Activated CD8-positive, alpha-beta memory T cell treated with anti-CD3 and anti-CD28 coated beads for 36 hours (primary cell): ENCODE measurements around the gene SALL4. TPM values are rescaled to one million over a fixed set of nuclear protein-coding genes. Genes with fewer than 3 reads are reported as not detected.
"Not testable (repeated sequence)": the region's sequence is repeated elsewhere in the genome, so short reads cannot be mapped to it uniquely, and the experiment has no call there.

Source experiments
- CTCF ChIA-PET: fragments of 350-600 bp; sonication (Branson Sonifier 250); formaldehyde crosslinking; loops from one replicate; lab custom pipeline; 2021; ENCODE audit warnings: antibody characterized with exemption; lab: Charles Lee
- POLR2A ChIA-PET: fragments of 350-600 bp; sonication (Branson Sonifier 250); formaldehyde crosslinking; loops from one replicate; lab custom pipeline; 2021; ENCODE audit warnings: antibody characterized with exemption; lab: Charles Lee
- total RNA-seq, 2 experiments: library from RNA; stranded (reverse); gene quantifications; one replicate each; pipeline ENCODE4 v1.2.3, GENCODE V29; 2021

The SALL4 gene
- total RNA-seq, 2 experiments from 2014 or later = 0.46 to 0.70 TPM

DNA sequence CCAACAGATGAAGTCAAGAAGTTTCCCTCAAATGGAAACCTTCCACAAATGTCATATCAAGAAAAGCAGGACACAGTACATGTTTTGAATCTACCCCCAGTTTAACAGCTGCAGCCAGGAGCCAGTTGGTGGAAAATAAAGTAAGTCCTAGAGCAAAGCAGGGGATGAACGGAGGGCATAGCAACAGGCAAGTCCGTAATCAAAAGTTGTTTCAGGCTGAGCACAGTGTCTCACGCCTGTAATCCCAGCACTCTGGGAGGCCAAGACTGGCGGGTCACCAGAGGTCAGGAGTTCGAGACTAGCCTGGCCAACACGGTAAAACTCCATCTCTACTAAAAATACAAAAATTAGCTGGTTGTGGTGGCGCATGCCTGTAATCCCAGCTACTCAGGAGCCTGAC lies 2.4 kb upstream of the SALL4 start:
- ChIA-PET POLR2A (no interaction called here), CTCF (no interaction called here)

DNA sequence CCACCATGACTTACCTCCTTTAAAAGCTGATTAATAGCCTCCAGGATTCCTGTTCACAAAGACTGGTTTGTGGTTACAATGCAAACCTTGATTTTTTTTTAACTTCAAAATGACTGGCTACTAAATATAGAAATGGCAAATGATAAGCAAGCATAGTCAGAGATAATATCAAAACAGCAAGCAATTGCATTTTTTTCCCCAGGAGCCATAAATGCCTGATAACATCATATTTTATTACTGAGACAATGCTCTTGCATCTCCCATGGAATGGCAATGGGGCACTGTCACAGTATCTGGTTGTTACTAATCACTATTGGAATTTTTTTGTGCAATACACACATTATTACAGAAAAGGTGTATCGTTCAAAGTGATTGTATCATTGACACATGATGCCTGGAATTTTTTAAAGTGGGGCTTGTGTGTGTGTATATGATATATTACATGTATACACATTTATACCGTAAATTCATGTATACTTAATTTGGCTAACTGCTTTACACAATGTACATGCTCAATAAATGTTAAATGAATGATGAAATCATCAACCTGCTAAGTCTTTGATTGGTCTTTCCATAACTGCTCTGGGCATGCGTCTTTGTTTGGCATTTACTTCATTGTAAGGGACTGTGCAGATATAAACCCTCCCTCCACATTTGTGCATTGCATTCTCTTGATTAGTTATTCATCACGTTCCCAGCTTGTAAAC lies 980 bp upstream of the SALL4 start:
- CTCF ChIA-PET = no interaction called here

DNA sequence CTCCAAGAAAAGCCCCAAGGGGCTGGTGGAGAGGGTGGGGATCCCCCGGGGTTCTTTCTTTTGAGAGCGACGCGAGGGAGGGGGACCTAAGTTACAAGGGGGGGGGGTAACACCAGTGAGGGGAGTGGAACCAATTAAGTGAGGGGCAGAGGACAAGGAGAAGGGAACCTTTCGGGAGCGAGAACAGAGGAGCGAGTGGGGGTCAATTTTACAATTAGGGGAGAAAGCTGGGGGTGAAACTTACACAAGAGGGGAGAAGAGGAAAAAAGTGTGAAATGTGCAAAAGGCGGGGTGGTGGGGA lies 548 bp downstream of the SALL4 start:
- ChIA-PET CTCF (interaction anchor here (1.1 kb wide), 1 partner anchor 282 kb away, joined by 4 read pairs; no protein-coding TSS in a partner anchor), POLR2A (no interaction called here)

More for the DNA sequence above, 980 bp upstream of the SALL4 start:
- POLR2A ChIA-PET = no interaction called here

DNA sequence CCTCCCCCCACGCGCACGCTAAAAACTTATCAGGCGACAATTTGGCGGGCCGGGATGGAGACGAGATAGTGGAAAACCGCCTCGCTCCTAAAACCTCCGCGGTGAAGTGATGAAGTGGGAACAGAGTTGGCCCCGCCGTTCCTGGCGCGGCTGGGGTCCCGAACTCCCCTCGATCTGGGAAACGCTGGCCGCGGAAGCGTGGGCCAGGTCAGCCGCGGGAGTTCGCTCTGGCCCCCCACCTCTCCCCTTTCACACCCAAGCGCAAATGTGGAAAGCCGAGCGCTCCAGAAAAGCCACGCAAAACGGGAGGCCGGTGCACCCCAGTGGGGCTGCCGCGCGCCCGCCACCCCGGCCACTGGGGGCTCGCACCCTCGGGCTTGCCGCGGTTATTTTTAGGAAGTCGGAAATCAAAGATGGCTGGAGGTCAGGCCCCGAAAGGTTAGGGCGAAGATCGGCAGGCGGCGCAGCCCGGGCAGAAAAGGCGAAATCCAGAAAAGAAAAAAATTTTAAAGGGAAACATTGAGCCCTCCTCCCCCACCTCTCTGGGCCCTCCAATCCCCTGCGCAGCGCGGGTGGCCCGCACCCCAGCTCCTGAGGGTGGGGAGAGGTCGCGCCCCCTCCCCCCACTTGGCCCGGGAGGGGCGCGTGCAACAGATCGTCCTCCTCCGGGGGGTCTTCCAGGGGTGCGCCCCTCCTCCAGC lies 1.0 kb downstream of the SALL4 start:
- POLR2A ChIA-PET = no interaction called here
- CTCF ChIA-PET = interaction anchor here (1.1 kb wide), 1 partner anchor 282 kb away, joined by 4 read pairs; no protein-coding TSS in a partner anchor

DNA sequence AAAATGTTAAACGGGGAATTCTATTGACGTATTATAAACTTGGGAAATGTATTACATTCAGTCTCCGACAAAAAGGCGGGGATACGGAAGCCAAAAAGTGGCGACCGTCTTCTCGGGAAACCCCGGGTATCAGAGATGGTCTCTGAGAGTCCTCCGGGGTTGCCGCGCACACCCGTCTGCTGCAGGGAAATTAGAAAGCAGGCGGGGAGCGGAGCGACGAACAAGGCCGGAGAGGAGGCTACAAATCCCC lies 1.5 kb downstream of the SALL4 start:
- ChIA-PET POLR2A (no interaction called here), CTCF (interaction anchor here (0.6 to 1.6 kb wide), 4 partner anchors 198 to 328 kb away, joined by 3 to 6 read pairs (median 4); no protein-coding TSS in a partner anchor)

DNA sequence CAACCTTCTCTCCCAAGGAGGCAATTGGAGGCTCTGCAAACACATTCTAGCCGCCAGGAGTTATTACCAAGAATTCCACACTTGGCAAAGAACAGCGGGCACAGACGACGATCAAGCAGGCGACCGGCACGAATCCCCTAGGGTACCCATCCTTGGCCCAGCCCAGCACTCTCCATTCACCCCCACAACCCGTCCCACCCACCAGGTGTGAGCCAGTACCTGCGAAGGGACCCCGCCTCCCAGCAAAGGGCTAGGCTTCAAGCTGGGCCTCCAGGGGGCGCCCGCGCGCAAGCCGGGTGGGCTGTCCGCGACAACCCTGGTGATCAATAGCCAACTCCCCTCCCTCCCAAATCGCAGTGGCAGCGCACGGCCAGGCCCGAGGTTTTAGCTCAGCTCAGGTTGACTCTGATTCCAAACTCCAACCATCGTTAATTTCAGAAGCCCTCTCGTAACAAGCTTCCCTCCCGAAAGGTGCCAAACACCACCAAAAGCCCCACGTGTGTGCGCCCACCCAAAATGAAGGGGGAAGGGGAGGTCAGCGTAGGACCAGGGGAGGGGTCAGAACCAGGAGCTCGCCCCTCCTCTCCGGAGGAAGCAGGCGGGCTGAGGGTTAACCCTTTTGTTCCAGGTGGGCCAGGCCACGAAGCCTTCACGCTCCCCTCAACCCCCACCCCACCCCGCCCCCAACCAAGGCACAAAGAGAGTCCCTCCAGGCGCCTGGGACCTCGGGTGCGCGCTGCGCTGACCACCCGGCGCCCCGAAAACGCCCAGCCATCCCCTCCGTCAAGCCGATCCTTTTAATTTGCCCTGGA lies 2.1 kb downstream of the SALL4 start:
- ChIA-PET CTCF (interaction anchor here (0.6 to 1.6 kb wide), 5 partner anchors 10 to 329 kb away, joined by 3 to 6 read pairs (median 4); no protein-coding TSS in a partner anchor), POLR2A (no interaction called here)

DNA sequence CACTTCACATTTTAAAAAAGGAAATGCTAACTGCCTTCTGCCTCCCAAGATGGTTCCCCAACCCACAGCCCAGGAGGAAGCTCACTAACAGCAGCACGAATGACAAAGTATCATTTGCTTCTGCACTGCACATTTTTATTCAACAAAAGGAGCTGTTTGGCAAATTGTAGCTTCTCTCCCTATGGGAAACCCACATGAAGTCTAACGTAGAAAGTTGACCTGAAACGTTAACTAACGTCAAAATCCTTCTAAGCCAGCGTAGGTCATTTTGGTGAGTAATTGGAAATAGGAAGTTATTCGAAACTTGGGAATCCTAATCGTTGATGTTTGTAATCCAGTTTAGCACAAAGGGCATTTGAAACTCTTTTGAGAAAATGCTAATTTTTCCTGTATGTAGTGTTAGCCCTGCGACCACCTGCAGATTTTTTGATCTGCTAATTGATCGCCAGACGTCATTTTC lies 2.9 kb downstream of the SALL4 start:
- ChIA-PET CTCF (interaction anchor here (0.6 to 1.6 kb wide), 4 partner anchors 9 to 459 kb away, joined by 3 to 6 read pairs (median 4); no protein-coding TSS in a partner anchor), POLR2A (no interaction called here)

DNA sequence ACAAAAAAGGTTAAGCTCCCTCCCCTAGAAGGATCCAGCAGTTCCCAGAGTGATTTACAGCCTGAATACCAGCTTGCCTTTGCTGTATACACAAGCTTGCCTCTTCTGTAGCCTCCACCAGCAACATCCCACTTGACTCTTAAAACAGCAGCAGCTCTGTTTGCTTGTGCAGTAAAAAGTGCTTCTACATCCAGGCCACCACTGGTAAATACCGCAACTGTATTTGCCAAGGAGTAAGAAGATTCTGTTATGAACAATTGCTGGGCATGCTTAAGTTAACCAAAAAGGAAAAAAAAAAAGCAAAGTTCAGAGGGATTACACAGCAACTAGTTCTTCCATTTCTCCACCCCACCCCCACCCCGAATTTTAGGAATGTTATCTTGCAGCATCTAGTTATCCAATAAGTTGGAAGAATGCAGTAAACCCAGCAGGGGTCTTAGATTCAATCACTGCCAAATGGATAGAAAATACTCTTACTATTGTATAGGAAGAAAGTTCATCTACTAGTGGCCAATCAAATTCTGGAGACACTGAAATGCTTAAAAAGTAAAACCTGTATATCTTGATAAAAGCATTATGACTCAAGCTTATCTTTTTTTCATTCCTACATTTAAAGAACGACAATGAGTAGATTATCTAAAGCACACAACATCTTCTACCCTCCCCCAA lies 4.8 kb downstream of the SALL4 start:
- ChIA-PET POLR2A (no interaction called here), CTCF (interaction anchor here (1.0 kb wide), 1 partner anchor 10 kb away, joined by 3 read pairs; no protein-coding TSS in a partner anchor)

DNA sequence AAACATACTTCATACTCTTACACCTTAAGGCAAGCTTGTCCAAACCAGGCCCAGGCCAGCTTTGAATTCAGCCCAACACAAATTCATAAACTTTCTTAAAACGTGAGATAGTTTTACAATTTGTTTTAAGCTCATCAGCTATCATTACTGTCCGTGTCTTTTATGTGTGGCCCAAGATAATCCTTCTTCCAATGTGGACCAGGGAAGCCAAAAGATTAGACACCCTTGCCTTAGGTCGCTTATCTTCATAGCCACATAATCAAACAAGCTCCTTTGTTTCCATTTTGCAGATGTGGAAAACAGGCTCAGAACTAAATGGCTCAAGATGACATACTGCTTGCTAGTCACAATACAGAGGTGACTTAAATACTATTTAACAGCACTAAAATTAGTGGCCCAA lies 6.0 kb downstream of the SALL4 start:
- ChIA-PET POLR2A (no interaction called here), CTCF (no interaction called here)

DNA sequence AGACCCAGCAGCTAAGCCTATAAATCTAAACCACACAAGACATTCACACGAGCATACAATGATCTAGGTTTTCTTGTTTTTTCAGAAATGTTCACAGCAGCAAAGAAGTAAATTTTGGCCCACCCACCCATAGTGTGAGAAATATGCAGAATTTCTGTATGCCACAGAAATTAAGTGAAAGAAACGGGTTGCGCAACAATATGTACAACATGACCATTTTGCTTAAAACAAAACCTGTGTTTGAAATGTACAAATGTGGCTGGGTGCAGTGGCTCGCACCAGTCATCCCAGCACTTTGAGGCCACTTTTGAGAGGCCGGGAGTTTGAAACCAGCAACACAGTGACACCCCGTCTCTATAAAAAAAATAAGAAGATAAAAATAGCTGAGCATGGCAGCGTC lies 9.4 kb downstream of the SALL4 start:
- POLR2A ChIA-PET = interaction anchor here (0.6 kb wide), 1 partner anchor 53 kb away, joined by 3 read pairs; no protein-coding TSS in a partner anchor
- CTCF ChIA-PET = no interaction called here

DNA sequence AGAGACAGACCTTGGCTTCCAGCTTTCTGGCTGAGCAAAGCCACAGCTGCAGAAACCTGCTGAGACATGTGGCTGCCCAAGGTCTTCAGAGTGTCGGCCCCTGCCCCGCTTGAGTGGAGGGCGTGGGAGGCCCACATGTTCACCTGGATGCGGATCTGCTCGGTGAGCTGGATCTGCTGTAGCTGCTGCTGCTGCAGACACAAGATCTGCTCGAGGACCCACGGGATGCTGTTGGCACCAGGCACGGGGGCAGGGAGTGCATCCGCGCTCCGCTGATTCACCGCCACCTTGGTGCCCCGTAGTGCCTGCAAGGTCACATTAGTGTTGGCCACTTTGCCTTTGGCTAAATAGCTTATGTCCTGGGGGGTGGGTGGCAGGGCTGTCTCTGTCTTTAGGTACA lies 10.7 kb downstream of the SALL4 start:
- CTCF ChIA-PET = no interaction called here
- POLR2A ChIA-PET = no interaction called here

DNA sequence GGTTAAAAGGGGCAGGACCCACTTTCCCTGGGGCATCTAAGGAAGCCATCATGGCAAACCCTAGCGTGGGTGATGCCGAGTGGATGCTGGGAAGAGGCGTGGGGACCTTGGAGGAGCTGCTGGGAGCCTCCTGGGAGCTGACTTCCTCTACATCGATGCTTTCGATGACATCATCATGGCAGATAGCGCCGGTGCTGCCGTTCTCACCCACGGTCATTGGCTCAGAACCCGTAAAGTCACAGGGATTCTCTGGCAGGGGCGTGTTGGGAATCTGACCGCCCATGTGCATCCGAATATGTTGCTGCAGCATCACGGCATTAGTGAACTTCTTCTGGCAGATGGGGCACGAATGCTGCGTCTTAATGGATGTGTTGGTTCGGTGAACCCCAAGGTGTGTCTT lies 12.1 kb downstream of the SALL4 start:
- POLR2A ChIA-PET = no interaction called here
- CTCF ChIA-PET = interaction anchor here (1.0 kb wide), 1 partner anchor 10 kb away, joined by 4 read pairs; no protein-coding TSS in a partner anchor

DNA sequence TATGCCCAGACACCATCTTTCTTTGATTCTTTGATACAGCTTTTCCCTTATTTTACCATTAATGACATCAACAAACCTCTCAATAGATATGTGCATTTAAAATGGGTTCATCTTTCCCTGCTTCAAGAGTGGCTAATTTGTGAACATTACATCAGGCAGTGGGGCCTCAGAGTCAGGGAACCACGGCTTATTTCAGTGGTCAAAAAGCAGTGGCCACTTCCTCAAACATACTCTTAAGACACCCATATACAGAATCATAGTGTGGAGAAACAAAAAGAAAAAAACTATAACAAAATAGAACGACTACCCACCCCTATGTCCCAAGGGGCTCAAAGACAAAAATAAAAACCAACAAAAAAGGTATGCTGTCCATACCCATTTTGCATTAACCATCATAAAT lies 12.9 kb downstream of the SALL4 start:
- CTCF ChIA-PET = no interaction called here
- POLR2A ChIA-PET = no interaction called here

DNA sequence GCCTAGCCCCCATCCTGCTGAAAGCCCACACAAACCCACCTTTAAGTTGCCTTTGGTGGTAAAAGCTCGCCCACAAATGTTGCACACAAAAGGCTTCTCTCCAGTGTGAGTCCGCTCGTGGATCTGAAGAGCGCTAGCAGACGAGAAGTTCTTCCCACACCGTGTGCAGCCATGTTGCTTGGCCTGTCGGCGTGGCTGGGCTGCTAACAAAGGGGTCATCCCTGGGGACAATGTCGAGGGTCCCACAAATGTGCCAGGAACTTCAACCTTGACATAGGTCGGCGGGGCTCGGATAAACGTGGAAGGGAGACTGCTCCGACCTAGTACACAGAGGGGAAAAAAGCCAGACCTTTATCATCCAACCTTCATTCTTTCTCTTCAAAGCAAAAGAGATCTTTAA lies 13.5 kb downstream of the SALL4 start:
- ChIA-PET CTCF (no interaction called here), POLR2A (no interaction called here)

DNA sequence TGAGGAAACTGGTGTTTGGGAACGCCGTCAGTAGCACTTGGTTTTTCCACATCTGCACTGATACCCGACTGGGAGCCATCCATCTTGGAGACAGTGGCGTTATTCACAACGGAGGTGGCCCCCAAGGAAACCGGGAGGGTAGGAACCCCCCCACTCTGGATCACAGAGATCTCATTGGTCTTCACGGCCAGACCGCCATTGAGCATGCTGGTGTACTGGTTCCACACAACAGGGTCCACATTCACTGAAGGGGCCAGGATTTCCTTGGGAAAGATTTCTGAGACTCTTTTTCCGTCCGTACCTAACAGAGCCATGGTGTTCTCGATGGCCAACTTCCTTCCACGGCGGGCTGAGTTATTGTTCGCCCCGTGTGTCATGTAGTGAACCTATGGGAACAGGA lies 18.0 kb downstream of the SALL4 start:
- ChIA-PET POLR2A (no interaction called here), CTCF (no interaction called here)

DNA sequence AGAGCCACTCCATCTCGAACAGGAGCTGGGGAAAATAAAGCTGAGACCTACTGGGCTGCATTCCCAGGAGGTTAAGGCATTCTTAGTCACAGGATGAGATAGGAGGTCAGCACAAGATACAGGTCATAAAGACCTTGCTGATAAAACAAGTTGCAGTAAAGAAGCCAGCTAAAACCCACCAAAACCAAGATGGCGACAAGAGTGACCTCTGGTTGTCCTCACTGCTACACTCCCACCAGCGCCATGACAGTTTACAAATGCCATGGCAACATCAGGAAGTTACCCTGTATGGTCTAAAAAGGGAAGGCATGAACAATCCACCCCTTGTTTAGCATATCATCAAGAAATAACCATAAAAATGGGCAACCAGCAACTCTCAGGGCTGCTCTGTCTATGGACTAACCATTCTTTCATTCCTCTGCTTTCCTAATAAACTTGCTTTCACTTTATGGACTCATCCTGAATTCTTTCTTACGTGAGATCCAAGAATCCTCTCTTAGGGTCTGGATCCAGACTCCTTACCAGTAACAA lies 24.0 kb downstream of the SALL4 start:
- CTCF ChIA-PET, POLR2A ChIA-PET: not testable (repeated sequence)

DNA sequence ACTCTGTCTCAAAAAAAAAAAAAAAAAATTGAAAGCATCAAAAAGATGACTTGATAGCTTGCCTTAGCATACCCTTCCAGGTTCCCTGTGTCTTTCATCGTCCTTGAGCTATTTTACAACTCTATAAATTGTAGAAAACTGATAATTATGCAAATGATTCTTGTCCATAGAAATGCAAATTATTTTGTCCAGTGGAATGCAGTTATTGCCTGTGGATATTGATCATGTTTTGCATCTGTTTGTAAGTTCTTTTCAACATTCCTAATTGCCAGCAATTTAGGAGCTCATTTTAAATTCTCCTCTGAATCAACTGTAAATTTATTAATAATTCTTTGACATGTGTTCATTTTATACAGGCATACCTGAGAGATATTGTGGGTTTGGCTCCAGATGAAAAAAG lies 27.1 kb downstream of the SALL4 start:
- CTCF ChIA-PET = no interaction called here
- POLR2A ChIA-PET = no interaction called here

DNA sequence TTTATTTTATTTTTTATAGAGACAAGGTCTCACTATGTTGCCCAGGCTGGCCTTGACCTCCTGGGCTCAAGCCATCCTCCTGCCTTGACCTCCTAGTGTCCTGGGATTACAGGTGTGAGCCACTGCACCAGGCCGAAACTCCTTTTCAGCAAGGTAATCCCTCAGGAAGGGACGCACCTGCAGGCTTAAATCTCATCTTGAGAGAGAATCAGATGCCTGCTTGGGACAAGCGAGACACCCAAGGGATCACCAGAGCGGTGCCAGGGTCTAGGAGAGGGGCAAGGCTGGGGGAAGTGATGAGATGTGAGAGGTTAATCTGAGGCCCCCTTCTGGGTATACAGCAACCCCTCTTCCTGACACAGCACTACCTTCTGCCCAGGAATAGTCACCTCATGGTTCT lies 30.1 kb downstream of the SALL4 start:
- CTCF ChIA-PET = no interaction called here
- POLR2A ChIA-PET = no interaction called here

DNA sequence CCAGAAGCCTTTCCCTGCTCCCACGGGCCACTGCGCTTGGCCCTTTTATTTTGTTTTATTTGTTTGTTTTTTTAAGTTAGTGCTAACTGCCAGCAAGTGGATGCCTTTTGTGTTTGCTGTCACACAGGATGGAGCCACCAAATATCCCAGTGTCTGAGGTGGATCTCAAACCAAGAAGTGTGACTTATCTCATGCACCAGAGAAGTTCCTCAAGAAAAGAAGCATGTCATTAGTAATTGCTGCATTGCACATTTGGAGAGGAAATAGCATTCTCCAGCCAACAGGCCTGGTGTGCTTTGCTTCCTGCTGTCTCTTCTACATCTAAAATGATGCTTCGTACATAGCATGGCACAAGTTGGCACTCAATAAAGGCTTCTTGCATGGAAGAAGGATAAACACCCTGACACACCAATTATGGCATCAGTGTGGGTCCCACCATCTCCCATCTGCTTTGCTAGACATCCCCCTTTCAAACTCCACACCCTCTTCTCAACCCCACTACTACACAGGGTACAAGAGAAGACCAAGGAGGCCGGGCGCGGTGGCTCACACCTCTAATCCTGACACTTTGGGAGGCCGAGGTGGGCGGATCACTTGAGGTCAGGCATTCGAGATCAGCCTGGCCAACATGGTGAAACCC lies 32.2 kb downstream of the SALL4 start:
- ChIA-PET POLR2A (interaction anchor here (0.7 kb wide), 1 partner anchor 276 kb away, joined by 4 read pairs; no protein-coding TSS in a partner anchor), CTCF (no interaction called here)
